IPS DF 6.9 (cell line): ENCODE results near the gene PXMP4.
A peak's percentile ranks its signal among the peaks of the same experiment; 100 is the strongest.

Experiments used
- DNase-seq: peaks from one replicate; pipeline ENCODE4 v3.0.0-alpha.2; 2013; ENCODE audit warnings: low read depth, low spot score
- H3K27ac ChIP-seq: one replicate; pipeline ENCODE4 v1.5.1; 2013; ENCODE audit warnings: low read length, control low read depth
- H3K27me3 ChIP-seq: 2 replicates; pipeline ENCODE4 v1.6.1; 2013; ENCODE audit warnings: mild to moderate bottlenecking, low read length; ENCODE audit not compliant: control insufficient read depth, insufficient read depth
- H3K36me3 ChIP-seq: 2 replicates; pipeline ENCODE4 v1.6.1; 2013; ENCODE audit warnings: low read length; ENCODE audit not compliant: control insufficient read depth, insufficient read depth
- H3K4me1 ChIP-seq: 2 replicates; pipeline ENCODE4 v1.6.1; 2013; ENCODE audit warnings: low read length; ENCODE audit not compliant: control insufficient read depth, insufficient read depth
- H3K4me3 ChIP-seq: 2 replicates; pipeline ENCODE4 v1.5.1; 2013; ENCODE audit warnings: mild to moderate bottlenecking, low read length
- H3K9me3 ChIP-seq: 2 replicates; pipeline ENCODE4 v1.6.1; 2013; ENCODE audit warnings: low read length, inconsistent platforms; ENCODE audit not compliant: control insufficient read depth, insufficient read depth
- WGBS: extraction: QIAGEN DNeasy Blood & Tissue Kit; methylation state at CpG from one replicate; pipeline ENCODE4 v1.1.7; 2013; ENCODE audit warnings: mixed read lengths, missing lambda C conversion rate; ENCODE audit not compliant: insufficient read length, insufficient coverage; 5-methylcytosine and 5-hydroxymethylcytosine counted together

The PXMP4 gene

GRCh38 chr20:33693741-33694638 is 26.1 kb downstream of the PXMP4 start:
- WGBS: no CpG with 5 or more reads among the region's 17 CpGs
- Histone ChIP-seq H3K4me3 (no peak overlapping the region), H3K27ac (no peak overlapping the region), H3K4me1 (peaks cover 3% of the 10 kb centered on the region; the same call in 1 of the 2 replicates), H3K36me3 (no peaks in the 10 kb centered on the region), H3K9me3 (no peaks in the 10 kb centered on the region), H3K27me3 (no peaks in the 10 kb centered on the region; the same call in 1 of the 2 replicates)
- no peak for DNase-seq

- Histone ChIP-seq H3K27ac (no peak overlapping the region), H3K4me3 (no peak overlapping the region), H3K4me1 (peaks cover 3% of the 10 kb centered on the region; the same call in 1 of the 2 replicates), H3K9me3 (no peaks in the 10 kb centered on the region), H3K27me3 (no peaks in the 10 kb centered on the region; the same call in 1 of the 2 replicates), H3K36me3 (no peaks in the 10 kb centered on the region)
- no peak for DNase-seq
- no CpG with 5 or more reads among the region's 5 CpGs for WGBS
Observed at GRCh38 chr20:33693289-33693688, 26.8 kb downstream of the PXMP4 start.

GRCh38 chr20:33689973-33690372 is 30.1 kb downstream of the PXMP4 start:
- H3K27me3 ChIP-seq: no peaks in the 10 kb centered on the region; the same call in 1 of the 2 replicates
- no peak for DNase-seq
- no peaks in the 10 kb centered on the region for H3K36me3 ChIP-seq
- no peak overlapping the region for H3K27ac ChIP-seq
- H3K4me3 ChIP-seq: no peak overlapping the region
- H3K4me1 ChIP-seq: peaks cover 7% of the 10 kb centered on the region; the same call in 1 of the 2 replicates
- WGBS: no CpG with 5 or more reads among the region's 4 CpGs
- no peaks in the 10 kb centered on the region for H3K9me3 ChIP-seq

- no peak for DNase-seq
- Histone ChIP-seq H3K9me3 (no peaks in the 10 kb centered on the region), H3K27me3 (no peaks in the 10 kb centered on the region; the same call in 1 of the 2 replicates), H3K36me3 (no peaks in the 10 kb centered on the region), H3K27ac (no peak overlapping the region), H3K4me3 (no peak overlapping the region), H3K4me1 (peaks cover 7% of the 10 kb centered on the region; the same call in 1 of the 2 replicates)
- WGBS: no CpG with 5 or more reads among the region's 1 CpG
Observed at GRCh38 chr20:33689493-33689892, 30.6 kb downstream of the PXMP4 start.

GRCh38 chr20:33688938-33689424 is 31.1 kb downstream of the PXMP4 start:
- peaks cover 5% of the 10 kb centered on the region; the same call in 1 of the 2 replicates for H3K4me1 ChIP-seq

GRCh38 chr20:33687993-33688937 is 31.8 kb downstream of the PXMP4 start:
- Histone ChIP-seq H3K4me1 (peaks cover 4% of the 10 kb centered on the region; the same call in 1 of the 2 replicates), H3K4me3 (no peak overlapping the region), H3K36me3 (no peaks in the 10 kb centered on the region), H3K27me3 (no peaks in the 10 kb centered on the region; the same call in 1 of the 2 replicates), H3K9me3 (no peaks in the 10 kb centered on the region), H3K27ac (no peak overlapping the region)
- whole genome bisulfite sequencing: no CpG with 5 or more reads among the region's 3 CpGs
- DNase-seq: no peak

More at GRCh38 chr20:33688938-33689424, 31.1 kb downstream of the PXMP4 start:
- WGBS: no CpG with 5 or more reads among the region's 3 CpGs
- Histone ChIP-seq H3K27ac (no peak overlapping the region), H3K4me3 (no peak overlapping the region), H3K27me3 (no peaks in the 10 kb centered on the region; the same call in 1 of the 2 replicates), H3K36me3 (no peaks in the 10 kb centered on the region), H3K9me3 (no peaks in the 10 kb centered on the region)
- no peak for DNase-seq

GRCh38 chr20:33687370-33687915 is 32.7 kb downstream of the PXMP4 start:
- no peak overlapping the region for H3K27ac ChIP-seq
- peaks cover 4% of the 10 kb centered on the region; the same call in 1 of the 2 replicates for H3K4me1 ChIP-seq
- WGBS: no CpG with 5 or more reads among the region's 8 CpGs
- no peaks in the 10 kb centered on the region for H3K9me3 ChIP-seq
- no peaks in the 10 kb centered on the region for H3K36me3 ChIP-seq
- H3K4me3 ChIP-seq: no peak overlapping the region
- no peak for DNase-seq
- no peaks in the 10 kb centered on the region; the same call in 1 of the 2 replicates for H3K27me3 ChIP-seq

GRCh38 chr20:33686984-33687366 is 33.1 kb downstream of the PXMP4 start:
- Histone ChIP-seq H3K4me3 (no peak overlapping the region), H3K4me1 (peaks cover 4% of the 10 kb centered on the region; the same call in 1 of the 2 replicates), H3K9me3 (no peaks in the 10 kb centered on the region), H3K27me3 (no peaks in the 10 kb centered on the region; the same call in 1 of the 2 replicates), H3K27ac (no peak overlapping the region), H3K36me3 (no peaks in the 10 kb centered on the region)
- no peak for DNase-seq
- no CpG with 5 or more reads among the region's 14 CpGs for WGBS

- Histone ChIP-seq H3K4me3 (peak within 1 kb of the TSS; percentile 68), H3K27me3 (no peaks in the 10 kb centered on the region; the same call in 1 of the 2 replicates), H3K4me1 (peaks cover 4% of the 10 kb centered on the region; the same call in 1 of the 2 replicates), H3K9me3 (no peaks in the 10 kb centered on the region), H3K36me3 (no peaks in the 10 kb centered on the region), H3K27ac (no peak within 1 kb of the TSS)
- no peak for DNase-seq
- WGBS: no CpG with 5 or more reads among the region's 101 CpGs
Observed at GRCh38 chr20:33686100-33686983, 33.8 kb downstream of the PXMP4 start, which contains the start of gene E2F1. Gene E2F1, minus strand, starts transcription at chr20:33686385. Its CDS starts 121 bp downstream, at chr20:33686264.
